ENCODE results near the gene SHTN1. TPM values are rescaled to one million over a fixed set of nuclear protein-coding genes. Genes with fewer than 3 reads are reported as not detected.

The SHTN1 gene
- total RNA-seq, 1 experiment from 2014 or later, result 7.1 TPM

DNA sequence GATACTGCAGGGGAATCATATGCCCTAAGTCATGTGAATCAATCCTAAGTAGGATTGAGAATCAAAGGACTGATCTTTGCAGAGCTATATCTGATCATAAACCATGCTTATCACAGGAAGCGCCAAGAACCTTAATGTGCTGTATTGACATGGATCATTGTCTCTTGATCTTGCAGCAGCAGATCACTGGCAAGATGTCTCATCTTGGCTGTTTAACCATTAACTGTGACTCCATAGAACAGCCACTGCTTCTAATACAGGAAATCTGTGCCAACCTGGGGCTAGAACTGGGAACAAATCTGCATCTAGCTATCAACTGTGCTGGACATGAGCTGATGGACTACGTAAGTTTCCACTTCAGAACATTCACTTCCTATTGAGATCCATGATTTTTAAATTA, 134.0 kb downstream of the SHTN1 start:
- no peak for DNase-seq (ENCODE audit: low read depth)

DNA sequence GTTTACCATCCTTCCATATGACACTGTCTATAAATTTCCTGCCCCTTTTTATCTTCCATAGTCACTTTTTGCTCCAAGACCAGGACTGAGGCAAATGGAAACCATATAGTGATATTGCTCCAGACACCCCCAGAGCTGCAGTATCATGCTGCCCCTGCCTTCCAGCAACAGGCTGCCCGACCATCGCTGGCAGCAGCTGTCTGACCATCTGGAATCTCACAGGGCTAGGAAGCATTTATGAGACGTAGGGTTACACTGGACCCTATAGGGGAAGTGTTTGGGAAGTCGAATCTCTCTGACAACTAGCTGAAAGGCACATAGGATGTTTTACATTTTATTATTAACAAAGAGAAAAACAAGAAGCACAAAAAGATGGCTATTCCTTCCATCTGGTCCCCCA, 136.3 kb downstream of the SHTN1 start:
- DNase-seq (ENCODE audit: low read depth), result no peak

DNA sequence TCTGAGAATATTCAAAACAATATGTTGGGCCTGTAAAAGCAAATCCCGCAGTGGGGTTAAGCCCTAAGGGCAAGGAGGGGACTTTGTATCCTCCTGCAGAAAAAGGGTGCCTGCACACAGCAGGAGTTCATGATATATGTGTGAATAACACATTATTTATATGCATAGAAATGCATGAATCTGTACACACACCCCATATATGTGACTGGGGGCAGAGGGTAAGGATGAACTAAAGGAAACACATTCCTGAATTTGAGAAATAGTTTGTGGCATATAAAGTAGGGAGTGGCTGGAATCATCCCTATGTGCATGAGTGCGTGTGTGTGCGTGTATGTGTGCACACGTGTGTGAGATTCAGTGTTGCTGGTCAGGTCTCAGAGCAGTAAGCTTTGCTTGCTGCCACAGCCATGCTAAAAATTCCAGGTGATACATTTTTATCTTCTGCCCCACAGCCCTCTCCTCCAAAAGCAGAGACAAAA, 136.8 kb downstream of the SHTN1 start:
- no peak for DNase-seq (ENCODE audit: low read depth)

DNA sequence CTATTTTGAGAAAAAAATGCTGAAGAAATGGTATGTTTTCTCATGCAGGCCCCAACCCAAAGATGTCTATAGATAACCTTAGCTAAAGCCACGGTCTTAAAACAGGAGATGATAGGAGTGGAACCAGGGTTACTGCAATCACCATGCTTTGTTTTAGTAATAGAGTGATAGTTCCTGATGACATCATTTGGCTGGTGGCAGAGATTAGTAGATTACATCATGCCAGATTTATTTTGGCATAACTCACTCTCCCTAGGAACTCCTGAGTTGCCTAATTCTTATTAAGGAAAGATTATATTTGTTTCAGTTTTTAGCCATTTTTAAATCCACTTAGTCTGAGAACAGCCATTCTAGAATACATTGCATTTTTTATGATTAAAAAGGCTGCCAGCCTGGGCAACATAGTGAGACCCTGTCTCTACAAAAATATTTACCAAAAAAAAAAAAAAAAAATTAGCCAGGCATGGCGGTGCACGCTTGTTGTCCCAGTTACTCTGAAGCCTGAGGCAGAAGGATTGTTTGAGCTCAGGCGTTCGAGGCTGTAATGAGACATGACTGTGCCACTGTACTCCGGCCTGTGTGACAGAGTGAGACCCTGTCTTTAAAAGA, 137.9 kb downstream of the SHTN1 start:
- no peak for DNase-seq (ENCODE audit: low read depth)

DNA sequence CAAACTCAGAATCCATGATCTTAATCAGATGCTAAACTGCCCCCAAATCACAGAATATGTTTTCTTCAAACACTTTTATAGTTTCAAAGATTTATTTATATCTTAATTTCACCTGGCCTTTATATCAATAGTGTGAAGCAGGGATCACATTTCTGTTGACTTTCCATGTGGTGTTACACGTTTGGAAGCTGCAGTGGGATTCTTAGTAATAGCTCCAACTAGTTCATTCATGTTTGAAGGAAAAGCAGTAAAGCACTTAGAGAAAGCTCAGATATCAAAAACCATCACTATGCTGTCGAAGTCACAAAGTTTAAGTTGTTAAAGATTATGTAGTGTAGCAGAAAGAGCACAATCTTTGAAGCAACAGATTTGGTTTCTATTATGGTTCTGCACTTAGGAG, 138.9 kb downstream of the SHTN1 start:
- no peak for DNase-seq (ENCODE audit: low read depth)

DNA sequence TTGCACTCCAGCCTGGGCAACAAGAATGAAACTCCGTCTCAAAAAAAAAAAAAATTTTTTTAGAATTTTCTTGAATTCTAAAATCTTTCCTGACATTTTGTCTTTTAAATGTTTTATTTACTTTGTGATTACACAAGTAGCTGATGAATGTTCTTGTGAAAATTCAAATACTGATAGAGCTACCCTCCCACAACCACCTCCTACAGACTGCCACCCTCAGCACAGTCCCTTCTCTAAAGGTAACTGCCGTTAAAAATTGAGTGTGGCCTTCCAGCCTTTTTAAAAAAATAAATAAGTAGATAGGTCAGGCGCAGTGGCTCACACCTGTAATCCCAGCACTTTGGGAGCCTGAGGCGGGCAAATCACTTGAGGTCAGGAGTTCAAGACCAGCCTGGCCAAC, 140.6 kb downstream of the SHTN1 start:
- DNase-seq (ENCODE audit: low read depth), result no peak

DNA sequence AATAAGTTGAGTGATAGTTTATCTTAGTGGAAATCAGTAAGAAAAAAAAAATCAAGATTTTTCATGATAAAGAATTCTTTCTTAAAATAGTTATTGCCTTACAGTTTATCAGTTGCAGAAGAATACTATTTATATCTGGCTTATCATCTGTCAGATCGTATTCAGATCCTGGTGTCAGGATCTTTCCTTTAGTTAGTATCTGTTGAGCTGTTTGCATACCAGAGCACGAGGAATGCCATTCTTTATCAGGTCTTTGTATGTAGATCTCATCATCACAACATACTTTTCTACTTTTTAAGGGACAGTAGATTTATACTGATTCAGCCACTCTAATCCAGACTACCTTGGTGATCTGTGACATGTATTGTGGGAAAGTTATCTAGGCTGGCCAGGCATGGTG, 143.2 kb downstream of the SHTN1 start:
- no peak for DNase-seq (ENCODE audit: low read depth)

DNA sequence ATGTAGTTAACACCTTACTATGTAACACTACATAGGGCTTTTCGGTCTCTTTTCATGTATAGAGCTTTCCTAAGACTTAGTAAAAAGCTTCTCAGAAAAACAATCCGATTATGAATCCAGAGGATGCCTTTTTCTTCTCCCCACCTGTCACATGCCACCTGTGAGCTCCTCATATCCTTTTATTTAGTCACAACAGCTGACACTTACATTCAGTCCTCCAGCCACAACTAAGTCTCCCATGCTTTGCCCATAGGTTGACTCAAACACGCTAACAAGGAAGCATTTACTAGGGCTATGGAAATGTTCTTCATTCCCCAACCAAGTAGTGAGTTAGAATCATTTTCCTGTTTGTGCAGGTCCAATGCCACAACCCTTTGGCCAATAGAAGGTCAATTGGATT, 147.8 kb downstream of the SHTN1 start:
- no peak for DNase-seq (ENCODE audit: low read depth)

DNA sequence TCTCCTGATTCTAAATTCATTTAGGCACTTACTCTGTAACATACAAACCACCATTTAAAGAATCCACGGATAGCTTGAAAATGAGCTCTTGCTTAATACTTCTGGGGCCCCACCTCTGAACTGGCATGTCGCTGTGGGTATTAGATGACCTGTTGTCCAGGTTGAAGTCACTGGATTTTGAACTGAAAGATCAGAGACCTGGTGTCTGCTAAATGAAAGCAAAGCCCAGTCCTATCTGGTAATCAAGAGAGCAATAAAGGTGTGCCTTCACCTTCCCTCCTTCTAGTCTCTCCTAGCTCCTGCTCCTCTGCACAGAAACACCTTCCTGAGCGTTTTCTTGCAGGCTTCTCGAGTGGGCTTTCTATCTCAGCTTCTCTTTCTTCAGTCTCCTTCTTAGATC, 151.3 kb downstream of the SHTN1 start:
- no peak for DNase-seq (ENCODE audit: low read depth)

DNA sequence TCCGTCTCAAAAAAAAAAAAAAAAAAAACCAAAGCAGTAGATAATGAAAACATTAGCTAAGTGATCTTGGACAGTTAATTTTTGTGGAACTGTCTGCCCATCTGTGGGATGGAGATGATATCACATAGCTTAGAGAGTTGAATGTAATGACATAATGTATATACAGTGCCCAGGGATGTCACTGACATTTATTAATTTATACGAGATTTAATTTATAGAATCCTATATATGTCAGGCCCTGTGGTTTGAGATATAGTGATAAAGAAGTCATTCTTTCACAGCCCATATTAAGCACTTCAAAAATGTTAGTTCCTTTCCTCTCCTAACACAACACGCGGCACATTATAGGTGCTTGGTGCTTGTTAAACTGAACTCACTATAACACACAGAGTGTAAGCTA, 151.7 kb downstream of the SHTN1 start:
- DNase-seq (ENCODE audit: low read depth), result no peak

DNA sequence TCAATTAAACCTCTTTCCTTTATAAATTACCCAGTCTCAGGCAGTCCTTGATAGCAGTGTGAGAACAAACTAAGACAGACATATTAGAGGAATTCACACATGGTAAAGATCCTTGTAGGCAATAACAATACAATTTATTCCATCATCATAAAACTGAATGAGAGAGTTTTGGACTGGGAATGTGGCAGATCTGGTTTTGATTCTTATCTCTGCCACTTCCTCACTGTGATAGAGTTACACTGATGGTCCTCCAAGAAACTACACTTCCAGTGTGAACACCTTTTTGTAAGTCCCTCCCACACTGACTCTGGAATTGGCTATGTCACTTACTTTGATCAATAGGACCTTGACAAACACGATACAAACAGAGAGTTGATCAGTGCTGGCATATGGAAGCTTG, 152.7 kb downstream of the SHTN1 start:
- no peak for DNase-seq (ENCODE audit: low read depth)

DNA sequence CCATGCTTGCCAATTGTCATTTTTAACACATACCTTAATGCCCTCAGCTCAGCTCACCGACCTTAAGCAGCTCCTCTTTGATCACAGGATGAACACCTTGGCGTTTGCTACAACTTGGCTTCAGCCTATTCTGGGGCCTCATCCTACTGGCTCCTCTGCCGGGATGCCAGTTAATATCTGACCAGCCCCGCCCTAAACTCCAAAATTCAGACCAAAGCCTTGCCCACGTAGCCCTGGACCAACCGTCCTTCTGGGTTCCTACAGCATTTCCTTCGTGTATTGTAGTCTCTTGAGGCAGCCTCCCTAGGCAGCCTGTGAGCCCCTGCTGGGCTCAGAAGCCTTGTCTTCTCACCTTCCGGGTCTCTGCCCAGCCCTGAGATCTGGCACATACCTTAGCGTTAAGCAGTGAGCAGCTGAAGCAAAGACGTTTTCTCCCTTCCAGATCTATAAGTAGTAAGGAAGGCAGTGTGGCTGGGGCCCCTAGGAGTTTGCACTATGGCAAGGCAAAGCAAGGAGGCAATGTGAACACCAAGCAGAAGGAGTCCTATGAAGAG, 154.9 kb downstream of the SHTN1 start:
- no peak for DNase-seq (ENCODE audit: low read depth)

DNA sequence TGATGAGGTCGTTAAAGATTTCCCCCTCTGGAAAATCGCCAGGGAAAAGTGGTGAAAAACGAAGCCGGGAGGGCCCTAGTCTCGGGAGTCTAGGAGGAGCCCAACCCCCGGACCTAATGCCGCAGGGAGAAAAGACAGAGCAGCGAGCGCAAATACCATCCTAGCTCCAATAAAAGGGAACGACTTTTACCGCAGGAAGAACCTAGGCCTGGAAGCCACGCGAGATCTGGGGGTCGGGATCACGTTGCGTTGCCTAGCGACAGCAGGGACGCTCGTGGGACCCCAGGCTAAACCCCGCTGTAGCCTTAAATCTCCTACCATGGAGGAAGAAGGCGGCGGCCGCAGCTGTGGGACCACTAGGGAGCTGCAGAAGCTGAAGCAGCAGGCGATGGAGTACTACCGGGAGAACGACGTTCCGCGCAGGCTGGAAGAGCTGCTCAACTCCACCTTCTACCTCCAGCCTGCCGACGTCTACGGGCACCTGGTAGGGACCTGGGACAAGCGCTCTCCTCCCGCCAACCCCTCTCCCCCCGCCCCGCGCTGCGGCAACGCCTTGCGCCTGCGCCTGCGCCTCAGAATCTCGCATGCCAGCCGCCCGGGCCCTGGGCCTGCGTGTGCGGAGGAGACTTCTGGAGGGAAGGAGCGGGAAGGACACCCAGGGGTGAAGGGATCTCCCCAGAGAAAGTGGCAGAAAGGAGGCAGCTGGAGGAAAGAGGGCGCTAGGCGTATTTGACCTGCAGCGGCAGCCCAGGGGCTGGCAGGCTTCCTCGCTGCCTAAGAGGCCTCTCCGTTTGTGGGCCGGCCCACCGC, 155.5 kb downstream of the SHTN1 start, which contains the start of gene ENO4:
Gene ENO4, plus strand, starts transcription at position 252 of the 810 bp plus-strand sequence. Its CDS starts 68 bp downstream, at position 320.
- DNase-seq (ENCODE audit: low read depth), result peak; percentile 37

DNA sequence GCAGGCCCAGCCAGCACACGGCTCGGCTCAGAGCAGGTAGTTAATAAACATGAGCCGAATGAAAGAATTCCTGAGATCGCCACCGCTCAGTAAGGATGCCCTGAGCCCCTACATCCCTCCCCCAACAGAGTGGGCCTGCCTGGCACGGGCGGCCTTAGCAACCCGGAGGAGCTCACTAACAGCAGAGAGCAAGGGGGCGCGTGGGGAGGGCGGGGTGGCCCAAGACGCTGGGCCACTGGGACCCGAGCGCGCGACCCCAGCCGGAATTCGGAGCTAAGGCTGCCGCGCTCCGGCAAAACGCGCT, 156.1 kb downstream of the SHTN1 start:
- no peak for DNase-seq (ENCODE audit: low read depth)

DNA sequence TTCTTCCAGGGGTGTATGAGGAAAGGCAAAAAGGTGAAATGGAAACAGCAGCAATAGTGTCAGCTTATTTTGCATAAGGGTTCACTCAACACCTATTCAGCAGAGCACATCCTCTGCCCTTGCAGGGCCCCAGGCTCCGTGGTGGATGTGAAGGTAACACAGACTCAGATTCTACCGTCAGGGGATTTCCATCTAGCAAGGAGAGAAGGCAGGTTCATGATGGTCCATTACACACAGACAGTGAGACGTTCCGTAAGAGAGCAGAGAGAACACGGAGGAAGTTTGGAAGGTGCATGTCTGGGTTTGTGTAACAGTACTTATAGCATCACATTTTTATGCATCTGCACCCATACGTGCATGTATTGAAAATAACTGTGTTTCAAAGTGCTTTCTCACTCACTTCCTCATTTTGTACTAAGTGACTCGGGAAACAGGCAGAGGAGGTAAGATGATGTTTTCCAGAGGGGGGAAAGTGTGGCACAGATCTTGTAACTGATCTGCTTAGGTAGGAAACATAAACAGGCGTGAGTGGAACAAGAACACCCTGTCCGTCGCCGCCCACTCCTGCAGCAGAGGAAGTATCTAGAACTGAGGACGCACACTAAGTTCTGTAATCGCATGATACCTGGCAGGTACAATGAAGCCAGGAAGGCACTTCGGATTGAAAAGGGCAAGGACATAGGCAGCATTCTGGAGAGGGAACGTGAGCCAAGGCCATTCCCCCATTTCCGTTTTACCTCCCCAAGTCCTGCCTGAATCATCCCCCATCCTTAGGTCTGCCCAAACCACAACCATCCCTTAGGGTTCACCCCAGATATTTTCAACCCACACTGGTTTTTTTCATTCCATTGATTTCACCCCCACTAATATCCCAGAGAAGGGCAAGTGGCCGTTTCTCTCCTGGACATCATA, 156.7 kb downstream of the SHTN1 start:
- DNase-seq (ENCODE audit: low read depth), result no peak

DNA sequence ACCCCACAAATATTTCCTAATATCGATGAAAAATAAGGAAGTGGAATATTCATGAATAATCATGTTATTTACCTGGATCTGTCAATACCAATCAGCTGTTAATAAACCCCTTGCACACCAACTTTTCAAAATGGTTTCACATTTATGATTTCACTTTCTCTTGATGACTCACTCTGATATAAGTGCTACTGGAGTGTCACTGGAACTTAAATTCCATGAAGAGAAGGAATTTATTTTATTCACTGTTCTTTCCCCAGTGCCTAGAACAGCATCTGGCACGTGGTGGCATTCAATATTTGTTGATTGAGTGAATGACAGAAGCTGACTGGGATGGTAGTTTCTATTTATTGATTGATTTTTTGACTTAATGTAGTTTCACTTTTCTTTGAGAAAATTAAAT, 159.2 kb downstream of the SHTN1 start:
- no peak for DNase-seq (ENCODE audit: low read depth)

DNA sequence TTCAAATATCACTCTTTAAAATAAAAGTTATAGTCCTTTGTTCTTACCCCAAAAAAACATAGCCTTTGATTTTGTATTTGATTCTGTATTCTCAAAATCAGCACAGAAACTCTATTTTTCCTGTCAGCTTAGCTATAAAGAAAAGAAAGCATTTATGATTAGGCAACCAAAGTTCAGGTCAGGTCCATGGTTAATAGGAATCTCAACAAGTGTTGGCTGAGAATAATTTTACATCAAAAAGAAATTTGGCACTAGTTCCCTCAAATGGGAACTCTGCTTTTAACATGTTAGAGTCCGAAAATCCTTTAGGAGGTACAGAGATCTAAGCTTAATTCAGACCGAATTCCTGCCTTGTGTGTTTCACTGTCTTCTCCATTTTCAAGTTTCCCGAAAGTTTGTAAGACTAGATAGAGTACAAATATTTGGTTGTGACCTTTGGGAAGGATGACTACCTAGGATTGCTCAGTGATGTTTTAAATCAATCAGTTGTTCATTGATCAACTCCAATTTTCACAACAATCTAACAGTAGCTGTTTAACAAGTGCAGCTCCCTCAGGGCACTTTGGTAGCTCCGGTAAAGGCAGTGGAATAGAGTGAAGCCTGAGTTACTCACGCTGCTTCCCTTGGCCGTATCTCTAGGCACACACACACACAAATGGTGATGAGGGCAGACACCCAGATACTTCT, 164.5 kb downstream of the SHTN1 start:
- DNase-seq (ENCODE audit: low read depth), result no peak

DNA sequence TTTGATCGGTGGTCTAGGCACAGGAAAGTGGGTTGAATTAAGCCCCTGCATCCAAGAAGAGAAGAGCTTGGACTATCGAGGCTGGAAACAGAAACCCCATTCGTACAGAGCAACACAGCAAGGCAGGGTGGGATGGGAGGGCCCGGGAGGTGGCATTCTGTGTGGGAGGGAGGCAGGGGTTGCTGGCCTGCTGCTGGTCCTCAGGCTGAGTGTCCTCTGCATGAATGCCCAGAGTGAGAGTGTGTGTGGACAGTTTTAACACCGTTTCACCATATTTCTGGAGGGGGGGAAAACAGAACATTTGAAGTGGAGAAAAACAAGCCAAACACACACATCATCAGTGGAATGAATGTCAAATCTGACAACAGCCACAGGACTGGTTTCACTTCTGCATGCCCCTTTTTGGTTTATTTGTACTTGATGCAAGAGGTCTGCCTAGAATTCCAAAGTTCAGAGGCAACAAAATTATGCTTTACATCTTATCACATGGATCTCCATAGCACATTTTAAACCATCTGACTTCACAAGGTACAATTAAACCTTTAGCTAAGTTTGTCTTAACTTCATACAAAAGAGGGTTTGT, 166.8 kb downstream of the SHTN1 start:
- no peak for DNase-seq (ENCODE audit: low read depth)

DNA sequence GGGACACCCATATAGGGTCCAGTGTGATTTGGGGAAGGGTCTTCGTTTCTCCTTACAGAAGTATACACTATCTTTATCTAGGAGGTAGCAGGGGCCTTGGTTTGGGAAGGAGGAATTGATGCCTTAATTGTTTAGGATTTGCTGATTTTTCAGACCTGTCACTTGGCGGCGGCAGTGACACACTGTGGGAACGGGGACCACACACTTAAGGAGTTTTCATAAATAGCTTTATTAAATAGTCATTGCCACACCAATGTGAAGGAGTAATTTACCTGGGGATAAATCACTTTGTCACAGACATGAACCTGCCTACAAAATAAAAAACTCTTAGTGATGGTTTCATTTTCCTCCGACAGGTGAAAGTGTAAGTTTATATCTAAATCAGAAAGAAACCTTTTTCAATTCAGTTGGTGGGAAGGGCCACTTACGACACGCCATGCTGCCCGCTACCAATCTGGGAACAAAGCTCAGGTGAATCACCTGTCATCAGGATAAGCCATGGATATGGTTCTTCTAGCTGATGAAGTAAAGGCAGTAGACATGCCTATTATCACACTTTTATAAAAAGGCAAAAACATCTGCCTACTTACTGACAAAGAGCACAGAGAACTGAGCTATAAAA, 168.0 kb downstream of the SHTN1 start:
- DNase-seq (ENCODE audit: low read depth), result no peak

DNA sequence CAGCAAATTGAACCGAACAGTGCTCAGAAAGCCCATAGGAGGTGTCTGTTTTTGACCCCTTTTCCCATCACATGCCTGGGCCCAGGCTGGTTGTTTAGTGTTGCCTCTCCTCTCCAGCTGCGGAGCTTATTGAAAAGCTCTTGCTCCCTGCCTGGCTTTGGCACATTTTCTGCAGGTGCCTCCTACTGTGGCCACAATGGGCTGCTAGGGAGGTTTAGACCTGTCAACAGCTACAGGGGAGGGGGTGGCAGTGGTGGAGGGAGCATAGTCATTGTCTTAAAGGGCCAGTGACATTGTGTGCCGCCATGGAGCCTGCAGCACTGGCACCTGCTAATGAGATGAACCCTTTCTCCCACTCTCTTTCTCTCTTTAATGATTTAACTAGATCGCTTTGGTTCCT, 168.9 kb downstream of the SHTN1 start:
- no peak for DNase-seq (ENCODE audit: low read depth)
